CD4-positive, alpha-beta T cell treated with Interleukin-15 for 1 hour (primary cell): ENCODE measurements around the gene PCNT.
"Not testable (repeated sequence)": the region's sequence is repeated elsewhere in the genome, so short reads cannot be mapped to it uniquely, and the experiment has no call there.

Experiments used
- DNase-seq: peaks from one replicate; pipeline ENCODE4 v3.0.0-alpha.2; 2020

PCNT gene

DNA sequence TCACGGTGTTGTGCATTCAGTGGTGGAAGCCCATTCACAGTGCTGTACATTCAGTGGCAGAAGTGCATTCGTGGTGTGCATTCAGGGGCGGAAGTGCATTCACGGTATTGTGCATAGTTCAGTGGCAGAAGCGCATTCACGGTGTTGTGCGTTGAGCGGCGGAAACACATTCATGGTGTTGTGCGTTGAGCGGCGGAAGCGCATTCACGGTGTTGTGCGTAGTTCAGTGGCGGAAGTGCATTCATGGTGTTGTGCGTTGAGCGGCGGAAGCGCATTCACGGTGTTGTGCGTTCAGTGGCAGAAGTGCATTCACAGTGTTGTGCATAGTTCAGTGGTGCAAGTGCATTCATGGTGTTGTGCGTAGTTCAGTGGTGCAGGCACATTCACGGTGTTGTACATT lies 60.6 kb downstream of the PCNT start:
- DNase-seq, result no peak

DNA sequence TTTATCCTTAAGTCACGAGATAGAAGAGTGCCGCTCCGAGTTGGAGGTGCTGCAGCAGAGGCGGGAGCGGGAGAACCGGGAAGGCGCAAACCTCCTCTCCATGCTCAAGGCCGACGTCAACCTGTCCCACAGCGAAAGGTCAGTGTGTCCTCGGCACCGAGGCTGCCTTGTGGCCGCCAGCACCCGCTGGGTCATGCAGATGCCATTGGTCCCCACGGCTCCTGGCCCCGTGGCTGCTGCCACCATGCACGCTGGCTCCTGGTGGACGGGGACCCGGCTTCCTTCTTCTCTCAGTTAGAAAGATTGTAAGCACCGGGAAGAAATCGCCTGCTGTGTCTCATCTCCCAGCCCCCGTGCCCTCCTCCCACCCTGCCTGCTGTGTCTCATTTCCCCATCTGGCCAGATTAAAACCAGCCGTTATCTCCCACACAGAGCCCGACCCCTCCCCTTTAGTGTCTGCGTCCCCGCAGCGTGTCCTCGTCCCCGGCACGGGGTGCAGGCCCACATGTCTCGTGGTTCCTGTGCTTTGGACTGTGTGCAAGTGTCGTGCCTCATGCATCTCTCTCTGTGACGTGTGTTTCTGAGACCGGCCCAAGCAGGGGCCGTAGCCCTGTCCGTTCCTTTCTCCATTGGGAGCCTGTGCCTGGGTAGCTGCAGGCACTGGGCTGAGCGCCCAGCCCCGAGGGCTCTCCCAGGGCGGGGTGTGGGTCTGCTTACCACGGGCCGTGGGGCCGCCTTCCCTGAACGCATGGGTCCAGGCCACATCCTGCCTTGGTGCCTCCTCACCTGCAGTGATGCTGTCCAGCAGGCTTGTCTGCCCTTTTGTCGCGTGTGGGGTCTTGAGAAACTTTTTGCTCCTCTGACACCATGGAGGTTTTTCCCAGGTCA lies 62.1 kb downstream of the PCNT start:
- no peak for DNase-seq

DNA sequence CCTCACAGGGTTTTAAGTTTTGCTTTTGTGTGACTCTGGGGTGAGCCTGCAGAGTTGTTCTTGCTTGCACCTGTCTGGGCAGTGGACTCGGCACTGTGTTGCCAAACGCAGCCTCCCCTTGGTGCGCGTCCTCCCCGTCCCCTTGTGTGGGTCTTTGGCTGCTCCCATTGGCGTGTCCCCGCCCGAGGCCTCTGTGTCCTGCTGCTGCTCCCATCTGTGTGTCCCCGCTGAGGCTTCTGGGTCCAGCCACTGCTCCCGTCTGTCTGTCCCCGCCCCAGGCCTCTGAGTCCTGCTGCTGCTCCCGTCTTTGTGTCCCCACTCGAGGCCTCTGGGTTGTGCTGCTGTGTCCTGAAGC lies 62.8 kb downstream of the PCNT start:
- DNase-seq, result no peak

- DNase-seq, result no peak
Measured at GRCh38 chr21:46388206-46388880, 64.4 kb downstream of the PCNT start.

DNA sequence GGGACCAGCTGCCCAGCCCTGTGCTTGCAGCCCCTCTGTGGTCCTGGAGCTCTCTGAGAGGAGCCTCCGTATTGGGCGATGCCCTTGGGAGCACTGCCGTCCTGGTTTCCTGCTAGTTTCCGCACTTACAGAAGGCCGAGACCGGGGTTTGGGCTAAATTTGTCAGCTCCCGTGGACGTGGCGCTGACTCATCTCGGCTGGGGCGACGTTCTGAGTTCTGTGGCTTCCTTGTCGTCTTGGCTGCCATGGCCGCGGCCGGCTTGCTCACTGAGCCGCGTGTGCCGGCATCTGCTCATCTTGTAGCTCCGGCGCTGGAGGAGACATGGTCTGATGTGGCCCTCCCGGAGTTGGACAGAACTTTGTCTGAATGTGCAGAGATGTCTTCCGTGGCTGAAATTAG lies 64.9 kb downstream of the PCNT start:
- DNase-seq, result no peak

DNA sequence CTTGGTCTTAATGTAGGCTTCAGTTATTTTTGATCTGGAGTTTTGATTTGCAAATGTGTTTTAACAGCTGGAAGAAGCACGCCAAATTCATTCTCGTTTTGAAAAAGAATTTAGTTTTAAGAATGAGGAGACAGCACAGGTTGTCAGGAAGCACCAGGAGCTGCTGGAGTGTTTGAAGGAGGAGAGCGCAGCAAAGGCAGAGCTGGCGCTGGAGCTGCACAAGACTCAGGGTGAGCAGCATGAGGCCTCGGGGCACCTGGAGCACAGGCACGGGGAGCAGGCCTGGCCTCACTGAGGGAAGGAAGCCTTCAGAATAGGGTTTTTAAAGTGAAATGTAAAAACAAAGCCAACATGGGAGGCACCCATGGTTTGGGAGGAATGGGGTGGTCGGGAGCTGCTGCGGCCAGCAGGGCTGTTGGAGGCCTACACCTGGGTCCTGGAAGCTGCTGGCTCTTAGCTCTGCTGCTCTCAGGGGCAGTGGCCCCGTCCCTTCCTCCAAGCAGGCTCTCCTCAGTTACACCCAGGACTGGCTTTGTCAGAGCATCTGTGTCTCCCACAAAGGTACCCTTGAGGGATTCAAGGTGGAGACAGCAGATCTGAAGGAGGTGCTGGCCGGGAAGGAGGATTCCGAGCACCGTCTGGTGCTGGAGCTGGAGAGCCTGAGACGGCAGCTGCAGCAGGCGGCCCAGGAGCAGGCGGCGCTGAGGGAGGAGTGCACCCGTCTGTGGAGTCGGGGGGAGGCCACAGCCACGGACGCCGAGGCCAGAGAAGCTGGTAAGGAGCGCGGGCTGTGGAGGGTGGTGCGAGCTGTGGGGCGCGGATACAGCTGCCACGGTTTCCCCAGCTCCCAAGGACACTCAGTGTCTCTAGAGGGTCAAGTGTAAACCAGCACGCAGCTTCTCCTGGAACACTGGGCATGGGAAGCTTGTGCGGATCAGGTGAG lies 66.9 kb downstream of the PCNT start:
- no peak for DNase-seq

DNA sequence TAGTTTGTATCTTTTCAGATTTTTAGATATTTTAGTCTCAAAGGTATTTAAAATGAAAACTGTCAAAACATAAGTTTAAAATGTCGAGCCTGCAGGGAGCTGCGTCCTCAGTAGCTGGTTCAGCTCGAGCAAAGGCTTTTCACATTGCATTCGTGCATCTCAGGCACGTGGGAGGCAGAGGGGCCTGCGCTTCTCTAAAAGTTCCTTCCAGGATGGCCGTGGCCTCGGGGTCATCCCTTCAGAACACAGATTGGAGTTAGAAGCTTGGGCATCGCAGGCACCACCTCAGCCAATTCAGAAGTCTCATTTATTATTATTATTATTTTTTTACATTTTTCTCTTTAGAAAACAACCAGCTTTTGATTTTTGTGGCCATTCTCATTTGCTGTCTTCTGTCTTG lies 67.8 kb downstream of the PCNT start:
- no peak for DNase-seq

DNA sequence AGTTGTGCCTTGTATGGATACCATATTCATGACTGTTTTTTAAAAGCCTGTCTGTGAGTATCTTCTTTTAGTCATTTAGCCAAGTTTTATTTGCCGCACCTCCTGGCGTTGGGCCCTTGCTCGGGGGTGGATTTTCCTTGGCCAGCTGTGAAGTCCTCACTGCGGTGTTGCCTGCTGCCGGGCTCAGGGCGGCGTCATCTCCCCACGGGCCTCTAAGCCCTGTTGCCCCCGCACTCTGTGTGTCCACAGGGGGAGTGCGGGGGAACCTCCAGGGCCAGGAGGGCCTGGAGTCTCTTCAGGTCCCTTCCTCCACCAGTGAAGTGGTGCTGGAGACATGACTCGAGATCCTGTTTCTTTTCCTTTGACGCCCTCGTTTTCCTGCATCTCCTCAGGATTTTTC lies 69.0 kb downstream of the PCNT start:
- no peak for DNase-seq

GRCh38 chr21:46393451-46393940 lies 69.5 kb downstream of the PCNT start:
- DNase-seq, result no peak

- no peak for DNase-seq
Measured at GRCh38 chr21:46393941-46394594, 70.1 kb downstream of the PCNT start.

GRCh38 chr21:46394595-46395104 lies 70.7 kb downstream of the PCNT start:
- no peak for DNase-seq

GRCh38 chr21:46397211-46397905 lies 73.4 kb downstream of the PCNT start:
- no peak for DNase-seq

DNA sequence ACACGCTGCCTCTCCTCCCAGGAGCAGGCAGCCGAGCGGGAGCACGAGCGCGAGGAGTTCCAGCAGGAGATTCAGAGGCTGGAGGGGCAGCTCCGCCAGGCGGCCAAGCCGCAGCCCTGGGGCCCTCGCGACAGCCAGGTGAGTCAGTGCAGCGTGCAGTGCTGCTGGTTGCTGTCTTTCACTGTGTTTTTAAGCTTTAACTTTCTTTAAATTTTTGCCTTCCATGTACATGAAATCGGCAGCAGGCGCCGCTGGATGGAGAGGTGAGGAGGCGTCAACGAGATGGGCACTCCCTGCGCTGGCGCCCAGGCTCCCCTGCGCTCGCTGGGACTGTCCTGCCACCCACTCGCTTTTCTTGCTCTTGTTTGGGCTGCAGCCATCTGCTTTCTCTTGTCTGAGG lies 74.0 kb downstream of the PCNT start:
- no peak for DNase-seq

DNA sequence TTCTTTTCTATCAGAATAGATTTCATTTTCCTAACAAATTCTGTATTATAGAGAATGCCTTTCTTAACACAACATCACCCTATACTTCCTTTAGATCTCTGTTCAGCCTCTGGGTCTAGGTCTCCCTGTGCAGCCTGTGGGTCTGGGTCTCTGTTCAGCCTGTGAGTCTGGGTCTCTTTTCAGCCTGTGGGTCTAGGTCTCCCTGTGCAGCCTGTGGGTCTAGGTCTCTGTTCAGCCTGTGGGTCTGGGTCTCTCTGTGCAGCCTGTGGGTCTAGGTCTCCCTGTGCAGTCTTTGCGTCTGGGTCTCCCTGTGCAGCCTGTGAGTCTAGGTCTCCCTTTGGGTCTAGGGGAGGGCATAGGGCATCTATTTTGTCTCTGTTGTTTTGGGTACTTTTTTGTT lies 75.2 kb downstream of the PCNT start:
- DNase-seq, result no peak

GRCh38 chr21:46399686-46400085 lies 75.7 kb downstream of the PCNT start:
- DNase-seq, result no peak

GRCh38 chr21:46401186-46401910 lies 77.4 kb downstream of the PCNT start:
- no peak for DNase-seq

DNA sequence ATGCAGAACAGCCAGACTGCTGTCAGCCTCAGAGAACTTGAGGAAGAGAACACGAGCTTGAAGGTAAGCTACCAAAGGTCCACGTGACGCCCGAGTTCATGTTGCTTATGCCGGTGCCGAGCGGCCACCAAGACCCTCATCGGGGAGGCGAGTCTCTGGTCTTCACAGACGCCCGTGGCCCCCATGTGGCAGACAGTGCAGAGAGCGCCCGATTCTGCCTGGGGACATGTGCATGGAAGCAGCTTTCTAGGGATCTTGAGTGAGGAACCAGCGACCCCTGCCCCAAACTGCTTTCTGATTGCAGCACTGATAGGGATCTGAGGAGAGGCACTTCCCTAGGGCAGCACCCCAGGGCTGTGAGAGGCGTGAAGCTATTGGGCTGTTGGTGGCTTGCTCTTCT lies 78.5 kb downstream of the PCNT start:
- no peak for DNase-seq

DNA sequence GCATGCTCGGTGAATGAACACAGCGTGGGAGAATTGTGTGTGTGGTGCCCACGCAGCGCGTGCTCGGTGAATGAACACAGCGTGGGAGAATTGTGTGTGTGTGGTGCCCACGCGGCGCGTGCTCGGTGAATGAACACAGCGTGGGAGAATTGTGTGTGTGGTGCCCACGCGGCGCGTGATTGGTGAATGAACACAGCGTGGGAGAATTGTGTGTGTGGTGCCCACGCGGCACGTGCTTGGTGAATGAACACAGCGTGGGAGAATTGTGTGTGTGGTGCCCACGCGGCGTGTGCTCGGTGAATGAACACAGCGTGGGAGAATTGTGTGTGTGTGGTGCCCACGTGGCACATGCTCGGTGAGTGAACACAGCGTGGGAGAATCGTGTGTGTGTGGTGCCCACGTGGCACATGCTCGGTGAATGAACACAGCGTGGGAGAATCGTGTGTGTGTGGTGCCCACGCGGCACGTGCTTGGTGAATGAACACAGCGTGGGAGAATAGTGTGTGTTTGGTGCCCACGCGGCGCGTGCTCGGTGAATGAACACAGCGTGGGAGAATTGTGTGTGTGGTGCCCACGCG lies 79.4 kb downstream of the PCNT start:
- not testable (repeated sequence) for DNase-seq

DNA sequence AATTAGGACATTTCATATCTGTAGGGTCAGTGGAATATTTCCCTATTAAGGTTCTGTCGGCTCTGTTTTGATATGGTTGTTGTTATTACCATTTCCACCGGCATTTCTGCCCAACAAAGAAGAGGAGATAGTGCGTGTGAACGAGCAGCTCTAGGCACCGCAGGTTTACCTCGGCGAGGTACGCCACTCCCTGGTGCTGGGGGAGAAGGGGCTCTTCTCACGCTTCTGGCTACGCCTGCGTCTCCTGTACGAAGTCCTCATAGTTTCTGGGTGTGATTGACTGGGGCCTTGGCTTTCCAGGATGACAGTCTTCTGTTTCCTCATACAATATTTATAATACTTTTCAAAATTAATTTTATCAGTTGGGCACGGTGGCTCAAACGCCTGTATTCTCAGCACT lies 80.3 kb downstream of the PCNT start:
- DNase-seq, result no peak

DNA sequence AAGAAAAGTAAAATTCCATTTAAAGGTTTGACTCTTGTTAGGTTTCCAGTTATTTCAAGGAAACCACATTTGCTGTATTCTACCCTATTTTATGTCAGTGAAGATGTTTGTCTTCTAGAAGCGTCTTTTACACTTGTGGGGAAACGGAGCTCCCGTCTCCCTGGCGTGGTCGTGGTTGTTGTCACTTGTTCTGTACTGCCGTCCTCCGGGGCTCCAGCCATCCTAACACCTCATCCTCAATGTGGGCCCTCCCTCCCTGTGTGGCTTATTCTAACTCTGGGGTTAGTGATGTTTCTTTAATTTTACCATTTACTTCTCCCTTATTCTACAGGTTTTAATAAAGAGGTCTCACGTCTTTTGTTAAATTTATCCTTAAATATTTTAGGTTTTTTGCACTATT lies 82.0 kb downstream of the PCNT start:
- no peak for DNase-seq
